ENCODE data around the gene TSPAN9.

Gene TSPAN9

GRCh38 chr12:3114671-3115070 lies 37.5 kb downstream of the TSPAN9 start:
- Histone ChIP-seq H3K9me3 (ENCODE audit: control insufficient read depth, low read length) (no peaks in the 10 kb centered on the region), H3K4me3 (ENCODE audit: low read depth, low read length) (no peak overlapping the region)

GRCh38 chr12:3115078-3115477 lies 37.9 kb downstream of the TSPAN9 start:
- Histone ChIP-seq H2AFZ (no peak overlapping the region), H3K9ac (no peak overlapping the region), H3K27ac (no peak overlapping the region), H3K27me3 (ENCODE audit: control insufficient read depth, insufficient read depth, low read length) (no peaks in the 10 kb centered on the region), H3K4me3 (ENCODE audit: low read depth, low read length) (no peak overlapping the region), H3K4me1 (peaks cover 2% of the 10 kb centered on the region), H3K4me2 (ENCODE audit: low read length) (no peak overlapping the region), H3K9me3 (ENCODE audit: control insufficient read depth, low read length) (no peaks in the 10 kb centered on the region), H3K79me2 (peaks cover 44% of the 10 kb centered on the region), H3K36me3 (ENCODE audit: control insufficient read depth, insufficient read depth, low read length) (no peaks in the 10 kb centered on the region)
- no peak for TF ChIP-seq CTCF (IDR thresholded peaks at IDR 0.05)

More at GRCh38 chr12:3114671-3115070, 37.5 kb downstream of the TSPAN9 start:
- no peaks in the 10 kb centered on the region for H3K27me3 ChIP-seq (ENCODE audit: control insufficient read depth, insufficient read depth, low read length)
- no peak overlapping the region for H3K27ac ChIP-seq
- no peaks in the 10 kb centered on the region for H3K36me3 ChIP-seq (ENCODE audit: control insufficient read depth, insufficient read depth, low read length)
- no peak overlapping the region for H2AFZ ChIP-seq
- TF ChIP-seq CTCF (IDR thresholded peaks at IDR 0.05): no peak
- H3K79me2 ChIP-seq: peaks cover 44% of the 10 kb centered on the region
- peaks cover 2% of the 10 kb centered on the region for H3K4me1 ChIP-seq
- H3K4me2 ChIP-seq (ENCODE audit: low read length): no peak overlapping the region
- no peak overlapping the region for H3K9ac ChIP-seq

- TF ChIP-seq CTCF (IDR thresholded peaks at IDR 0.05): no peak
- no peak overlapping the region for H3K9ac ChIP-seq
- peaks cover 48% of the 10 kb centered on the region for H3K79me2 ChIP-seq
- H3K27ac ChIP-seq: peak overlapping the region; percentile 74
- no peaks in the 10 kb centered on the region for H3K9me3 ChIP-seq (ENCODE audit: control insufficient read depth, low read length)
- peaks cover 2% of the 10 kb centered on the region for H3K4me1 ChIP-seq
- H3K4me3 ChIP-seq (ENCODE audit: low read depth, low read length): no peak overlapping the region
- H2AFZ ChIP-seq: no peak overlapping the region
- H3K4me2 ChIP-seq (ENCODE audit: low read length): no peak overlapping the region
- no peaks in the 10 kb centered on the region for H3K36me3 ChIP-seq (ENCODE audit: control insufficient read depth, insufficient read depth, low read length)
- H3K27me3 ChIP-seq (ENCODE audit: control insufficient read depth, insufficient read depth, low read length): no peaks in the 10 kb centered on the region
Measured at GRCh38 chr12:3116106-3116844, 39.1 kb downstream of the TSPAN9 start.

GRCh38 chr12:3117144-3117581 lies 40.0 kb downstream of the TSPAN9 start:
- H3K9ac ChIP-seq: no peak overlapping the region
- no peaks in the 10 kb centered on the region for H3K36me3 ChIP-seq (ENCODE audit: control insufficient read depth, insufficient read depth, low read length)
- no peak overlapping the region for H2AFZ ChIP-seq
- H3K4me3 ChIP-seq (ENCODE audit: low read depth, low read length): no peak overlapping the region
- H3K4me1 ChIP-seq: peaks cover 2% of the 10 kb centered on the region
- peaks cover 48% of the 10 kb centered on the region for H3K79me2 ChIP-seq
- peak overlapping the region; percentile 74 for H3K27ac ChIP-seq
- no peaks in the 10 kb centered on the region for H3K27me3 ChIP-seq (ENCODE audit: control insufficient read depth, insufficient read depth, low read length)
- no peak overlapping the region for H3K4me2 ChIP-seq (ENCODE audit: low read length)
- TF ChIP-seq CTCF (IDR thresholded peaks at IDR 0.05): no peak
- H3K9me3 ChIP-seq (ENCODE audit: control insufficient read depth, low read length): no peaks in the 10 kb centered on the region

GRCh38 chr12:3117591-3118015 lies 40.4 kb downstream of the TSPAN9 start:
- Histone ChIP-seq H3K9ac (no peak overlapping the region), H3K9me3 (ENCODE audit: control insufficient read depth, low read length) (no peaks in the 10 kb centered on the region), H3K27me3 (ENCODE audit: control insufficient read depth, insufficient read depth, low read length) (no peaks in the 10 kb centered on the region), H3K4me3 (ENCODE audit: low read depth, low read length) (no peak overlapping the region), H3K4me1 (peaks cover 2% of the 10 kb centered on the region), H3K27ac (peak overlapping the region; percentile 74), H3K4me2 (ENCODE audit: low read length) (no peak overlapping the region), H3K36me3 (ENCODE audit: control insufficient read depth, insufficient read depth, low read length) (no peaks in the 10 kb centered on the region), H2AFZ (no peak overlapping the region), H3K79me2 (peaks cover 48% of the 10 kb centered on the region)
- no peak for TF ChIP-seq CTCF (IDR thresholded peaks at IDR 0.05)
